Muscle layer of duodenum (tissue), 2 donors: ENCODE data around the gene SSNA1.

ENCODE experiments used
- H3K27ac ChIP-seq: one replicate; pipeline ENCODE4 v1.7.0; 2013; ENCODE audit warnings: mild to moderate bottlenecking, low read length
- H3K27me3 ChIP-seq: one replicate; pipeline ENCODE4 v1.7.0; 2013; ENCODE audit warnings: low read depth, mild to moderate bottlenecking, control low read depth, low read length
- H3K36me3 ChIP-seq, 2 donors: one replicate each; pipeline ENCODE4 v1.7.0; 2013; ENCODE audit warnings: low read length in 2 of 2, control low read depth in 1 of 2, mild to moderate bottlenecking in 1 of 2; ENCODE audit not compliant: insufficient read depth in 2 of 2, control insufficient read depth in 1 of 2
- H3K4me1 ChIP-seq, 2 donors: one replicate each; pipeline ENCODE4 v1.7.0; 2013; ENCODE audit warnings: low read length in 2 of 2, mild to moderate bottlenecking in 2 of 2, control low read depth in 1 of 2, moderate library complexity in 1 of 2; ENCODE audit not compliant: insufficient read depth in 2 of 2, control insufficient read depth in 1 of 2
- H3K4me3 ChIP-seq, 2 donors: one replicate each; pipeline ENCODE4 v1.7.0; 2013; ENCODE audit warnings: low read length in 2 of 2, low read depth in 1 of 2, mild to moderate bottlenecking in 1 of 2
- H3K9me3 ChIP-seq, 2 donors: one replicate each; pipeline ENCODE4 v1.7.0; 2013; ENCODE audit warnings: low read length in 2 of 2, control low read depth in 1 of 2, mild to moderate bottlenecking in 1 of 2; ENCODE audit not compliant: control insufficient read depth in 1 of 2
- donor health status: healthy.

Gene SSNA1

GRCh38 chr9:137157618-137158415 is 30.7 kb upstream of the SSNA1 start:
- H3K36me3 ChIP-seq, result no peaks in the 10 kb centered on the region

DNA sequence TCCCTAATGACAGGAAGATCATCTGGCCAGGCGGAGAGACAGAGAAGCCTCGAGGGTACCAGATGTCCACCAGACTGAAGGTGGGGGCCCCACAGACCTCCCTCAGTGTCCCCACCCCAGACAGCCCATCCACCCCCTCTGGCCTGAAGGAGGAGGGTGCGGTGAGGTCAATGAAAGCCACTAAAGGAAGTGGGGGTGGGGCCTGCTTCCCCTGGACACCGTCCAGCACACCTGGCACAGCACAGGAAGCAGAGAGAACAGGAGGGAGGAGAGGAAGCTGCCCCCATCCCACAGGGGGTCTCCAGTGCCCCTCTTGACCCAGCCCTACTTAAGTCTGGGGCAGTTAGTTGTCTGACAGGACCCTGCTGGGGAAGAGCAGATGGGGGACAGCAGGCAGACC is 29.9 kb upstream of the SSNA1 start:
- H3K4me1 ChIP-seq, result peaks cover 0 to 36% of the 10 kb centered on the region in 2 donors
- H3K9me3 ChIP-seq, result no peaks in the 10 kb centered on the region
- peaks cover 49% of the 10 kb centered on the region for H3K27me3 ChIP-seq
- no peak overlapping the region for H3K27ac ChIP-seq
- no peaks in the 10 kb centered on the region for H3K36me3 ChIP-seq
- H3K4me3 ChIP-seq, result no peak overlapping the region

More at GRCh38 chr9:137157618-137158415, 30.7 kb upstream of the SSNA1 start:
- no peaks in the 10 kb centered on the region for H3K9me3 ChIP-seq
- no peak overlapping the region for H3K4me3 ChIP-seq
- H3K27ac ChIP-seq, result no peak overlapping the region
- peaks cover 43% of the 10 kb centered on the region for H3K27me3 ChIP-seq
- H3K4me1 ChIP-seq, result peaks cover 0 to 28% of the 10 kb centered on the region in 2 donors

DNA sequence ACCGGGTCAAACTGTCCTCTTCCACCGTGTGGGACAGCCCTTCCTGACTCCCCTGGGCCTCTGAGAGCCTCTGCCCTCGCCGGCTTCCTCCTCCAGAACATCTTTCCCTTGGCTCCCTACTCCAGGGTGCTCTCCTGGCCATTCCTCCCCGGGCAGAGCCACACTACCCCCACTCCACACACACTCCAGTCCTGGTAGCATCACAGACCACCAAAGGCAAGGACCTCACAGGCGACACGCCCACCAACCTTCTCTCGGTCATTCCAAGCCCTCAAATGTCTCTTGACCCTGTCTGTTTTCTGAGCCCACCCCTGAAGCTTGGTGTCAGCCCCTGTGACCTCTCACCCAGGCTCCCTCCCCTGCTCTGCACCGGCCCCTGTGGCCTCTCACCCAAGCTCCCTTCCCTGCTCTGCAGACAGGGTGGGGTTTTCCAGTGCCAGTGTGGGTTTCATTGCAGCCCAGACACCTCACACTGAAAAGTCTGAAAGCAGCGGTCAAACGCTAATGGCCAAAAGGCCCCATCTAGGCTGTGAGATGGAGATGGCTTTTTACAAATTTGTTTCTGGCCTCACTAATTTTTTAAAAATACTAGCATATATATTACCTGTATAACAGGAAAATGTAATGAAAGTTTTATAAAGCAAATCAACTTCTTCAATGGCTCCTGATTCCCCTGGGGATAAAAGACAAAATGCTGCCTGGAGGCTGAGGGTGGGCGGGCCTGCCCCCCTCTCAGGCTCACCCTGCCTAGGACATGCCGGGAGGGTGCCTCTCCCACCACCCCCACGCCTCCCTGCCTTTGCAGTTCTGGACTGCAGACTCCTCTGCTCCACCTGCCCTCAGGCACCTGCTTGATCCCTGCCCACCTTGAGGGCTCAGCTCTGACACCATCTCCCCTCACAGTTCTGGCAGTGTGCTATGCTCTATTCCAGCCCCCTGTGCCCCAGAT is 29.1 kb upstream of the SSNA1 start:
- Histone ChIP-seq H3K27me3 (peaks cover 55% of the 10 kb centered on the region), H3K27ac (no peak overlapping the region), H3K36me3 (no peaks in the 10 kb centered on the region), H3K9me3 (no peaks in the 10 kb centered on the region), H3K4me1 (peaks cover 0 to 38% of the 10 kb centered on the region in 2 donors), H3K4me3 (no peak overlapping the region)

- peaks cover 0 to 38% of the 10 kb centered on the region in 2 donors for H3K4me1 ChIP-seq
- H3K4me3 ChIP-seq, result no peak overlapping the region
- H3K27me3 ChIP-seq, result peaks cover 56% of the 10 kb centered on the region
- no peak overlapping the region for H3K27ac ChIP-seq
- no peaks in the 10 kb centered on the region for H3K36me3 ChIP-seq
- H3K9me3 ChIP-seq, result no peaks in the 10 kb centered on the region
These were observed 28.4 kb upstream of the SSNA1 start for GRCh38 chr9:137160054-137160425.

DNA sequence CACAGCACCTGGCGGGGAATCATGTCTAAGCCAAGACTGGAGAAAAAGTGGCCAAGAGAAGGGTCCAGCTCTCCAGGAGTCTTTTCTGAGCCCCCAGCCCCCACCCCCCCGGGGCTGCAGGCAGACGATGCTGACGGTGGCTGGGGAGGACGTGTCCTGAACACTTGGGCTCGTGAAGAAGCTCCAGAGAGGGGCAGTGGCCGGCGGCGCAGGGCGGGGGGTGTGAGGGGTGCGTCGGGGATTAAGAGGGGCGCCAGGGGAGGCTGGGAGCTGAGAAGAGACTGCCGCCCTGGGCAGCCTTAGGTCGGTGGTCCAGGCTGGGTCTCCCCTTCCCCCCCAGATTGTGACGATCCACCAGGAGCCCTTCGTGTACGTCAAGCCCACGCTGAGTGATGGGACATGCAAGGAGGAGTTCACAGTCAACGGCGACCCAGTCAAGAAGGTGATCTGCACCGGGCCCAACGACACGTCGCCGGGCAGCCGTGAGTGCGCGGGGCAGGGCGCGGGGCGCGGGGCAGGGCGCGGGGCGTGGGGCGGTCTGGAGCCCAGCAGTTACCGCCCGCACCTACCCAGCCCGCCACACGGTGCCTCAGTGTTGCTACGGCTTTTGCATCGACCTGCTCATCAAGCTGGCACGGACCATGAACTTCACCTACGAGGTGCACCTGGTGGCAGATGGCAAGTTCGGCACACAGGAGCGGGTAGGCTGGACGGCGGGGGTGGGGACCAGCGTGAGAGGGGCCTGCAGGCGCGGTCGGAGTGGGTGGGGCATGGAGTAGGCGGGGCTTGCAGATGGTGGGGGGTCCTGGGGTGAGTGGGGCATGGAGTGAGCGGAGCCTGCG is 27.5 kb upstream of the SSNA1 start:
- Histone ChIP-seq H3K27me3 (peaks cover 56% of the 10 kb centered on the region), H3K36me3 (no peaks in the 10 kb centered on the region), H3K4me3 (no peak overlapping the region), H3K4me1 (peaks cover 0 to 38% of the 10 kb centered on the region in 2 donors), H3K27ac (no peak overlapping the region), H3K9me3 (no peaks in the 10 kb centered on the region)

DNA sequence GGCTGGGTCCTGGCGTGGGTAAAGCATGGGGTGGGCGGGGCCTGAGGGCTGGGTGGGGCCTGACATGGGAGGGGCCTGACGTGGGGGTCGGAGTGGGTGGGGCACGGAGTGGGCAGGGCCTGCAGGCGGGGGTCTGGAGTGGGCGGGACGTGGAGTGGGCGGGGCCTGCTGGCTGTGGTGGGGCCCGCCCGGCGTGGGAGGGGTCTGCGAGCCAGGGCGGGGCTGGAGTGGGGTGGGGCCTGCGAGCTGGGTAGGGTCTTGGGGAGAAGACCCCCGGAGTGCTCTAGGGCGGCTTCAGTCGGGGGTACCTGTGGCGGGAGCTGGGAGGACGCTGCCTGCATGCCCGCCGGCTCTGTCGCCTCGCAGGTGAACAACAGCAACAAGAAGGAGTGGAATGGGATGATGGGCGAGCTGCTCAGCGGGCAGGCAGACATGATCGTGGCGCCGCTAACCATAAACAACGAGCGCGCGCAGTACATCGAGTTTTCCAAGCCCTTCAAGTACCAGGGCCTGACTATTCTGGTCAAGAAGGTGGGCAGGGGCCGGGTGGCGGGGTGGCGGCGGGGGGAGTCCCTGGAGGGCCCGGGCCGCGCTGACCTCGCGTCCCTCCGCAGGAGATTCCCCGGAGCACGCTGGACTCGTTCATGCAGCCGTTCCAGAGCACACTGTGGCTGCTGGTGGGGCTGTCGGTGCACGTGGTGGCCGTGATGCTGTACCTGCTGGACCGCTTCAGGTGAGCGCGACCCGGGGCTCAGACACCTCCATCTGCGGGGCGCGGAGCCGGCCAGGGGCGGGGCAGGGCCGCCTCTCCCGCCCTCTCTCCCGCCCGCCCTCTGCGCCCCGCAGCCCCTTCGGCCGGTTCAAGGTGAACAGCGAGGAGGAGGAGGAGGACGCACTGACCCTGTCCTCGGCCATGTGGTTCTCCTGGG is 26.7 kb upstream of the SSNA1 start:
- Histone ChIP-seq H3K4me1 (peaks cover 0 to 30% of the 10 kb centered on the region in 2 donors), H3K36me3 (no peaks in the 10 kb centered on the region), H3K27me3 (peaks cover 57% of the 10 kb centered on the region), H3K27ac (no peak overlapping the region), H3K9me3 (no peaks in the 10 kb centered on the region), H3K4me3 (no peak overlapping the region)

DNA sequence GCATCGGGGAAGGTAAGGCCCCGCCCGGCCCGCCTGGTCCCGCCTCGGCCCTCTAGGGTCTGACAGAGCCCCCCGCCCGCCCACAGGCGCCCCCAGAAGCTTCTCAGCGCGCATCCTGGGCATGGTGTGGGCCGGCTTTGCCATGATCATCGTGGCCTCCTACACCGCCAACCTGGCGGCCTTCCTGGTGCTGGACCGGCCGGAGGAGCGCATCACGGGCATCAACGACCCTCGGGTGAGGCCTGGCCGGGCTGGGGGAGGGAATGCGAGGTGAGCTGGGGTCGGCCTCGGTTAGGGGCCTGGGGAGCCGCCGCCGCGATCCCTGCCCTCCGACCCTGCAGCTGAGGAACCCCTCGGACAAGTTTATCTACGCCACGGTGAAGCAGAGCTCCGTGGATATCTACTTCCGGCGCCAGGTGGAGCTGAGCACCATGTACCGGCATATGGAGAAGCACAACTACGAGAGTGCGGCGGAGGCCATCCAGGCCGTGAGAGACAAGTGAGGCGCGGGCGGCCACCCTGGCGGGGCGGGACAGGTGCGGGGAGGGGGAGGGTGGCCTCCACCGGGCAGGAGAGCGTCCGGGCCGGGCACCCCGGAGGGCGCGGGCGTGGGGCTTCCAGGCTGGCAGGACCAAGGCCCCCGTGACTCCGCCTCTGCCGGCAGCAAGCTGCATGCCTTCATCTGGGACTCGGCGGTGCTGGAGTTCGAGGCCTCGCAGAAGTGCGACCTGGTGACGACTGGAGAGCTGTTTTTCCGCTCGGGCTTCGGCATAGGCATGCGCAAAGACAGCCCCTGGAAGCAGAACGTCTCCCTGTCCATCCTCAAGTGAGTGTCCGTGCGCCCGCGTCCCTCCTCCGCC is 25.7 kb upstream of the SSNA1 start:
- no peak overlapping the region for H3K27ac ChIP-seq
- H3K4me1 ChIP-seq, result peaks cover 0 to 34% of the 10 kb centered on the region in 2 donors
- H3K9me3 ChIP-seq, result no peaks in the 10 kb centered on the region
- peaks cover 52% of the 10 kb centered on the region for H3K27me3 ChIP-seq
- H3K36me3 ChIP-seq, result no peaks in the 10 kb centered on the region
- H3K4me3 ChIP-seq, result peak overlapping the region in 1 of 2 donors; percentile 35

DNA sequence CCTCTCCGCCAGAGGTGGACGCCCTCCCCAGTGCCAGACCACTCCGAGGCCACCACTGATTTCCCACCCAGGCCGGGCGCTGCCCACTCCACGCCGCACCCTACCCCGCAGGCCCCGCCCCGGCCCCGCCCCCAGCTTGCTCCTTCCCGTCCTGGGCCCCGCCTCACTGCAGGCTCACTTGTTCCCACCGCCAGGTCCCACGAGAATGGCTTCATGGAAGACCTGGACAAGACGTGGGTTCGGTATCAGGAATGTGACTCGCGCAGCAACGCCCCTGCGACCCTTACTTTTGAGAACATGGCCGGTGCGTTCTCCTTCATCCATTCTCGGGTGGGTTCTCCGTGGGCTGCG is 25.1 kb upstream of the SSNA1 start:
- Histone ChIP-seq H3K9me3 (no peaks in the 10 kb centered on the region), H3K4me3 (peak overlapping the region in 1 of 2 donors; percentile 35), H3K27me3 (peaks cover 46% of the 10 kb centered on the region), H3K27ac (no peak overlapping the region), H3K4me1 (peaks cover 0 to 40% of the 10 kb centered on the region in 2 donors), H3K36me3 (no peaks in the 10 kb centered on the region)

- Histone ChIP-seq H3K36me3 (no peaks in the 10 kb centered on the region), H3K4me1 (peaks cover 0 to 44% of the 10 kb centered on the region in 2 donors), H3K27ac (no peak overlapping the region), H3K9me3 (no peaks in the 10 kb centered on the region), H3K4me3 (no peak overlapping the region), H3K27me3 (peaks cover 43% of the 10 kb centered on the region)
These were observed 24.7 kb upstream of the SSNA1 start for GRCh38 chr9:137163805-137164204.
